ENCODE data around the gene PLEKHG4B. TPM values are rescaled to one million over a fixed set of nuclear protein-coding genes. Genes with fewer than 3 reads are reported as not detected.

The PLEKHG4B gene
- total and polyA plus RNA-seq, 2 donors from 2014 or later = 0.13 to 0.37 TPM

- H3K9ac ChIP-seq (ENCODE audit: low read length in 3 of 3) = no peak overlapping the region
- peak overlapping the region in 1 of 3 donors; percentile 32 for H3K4me3 ChIP-seq (ENCODE audit: low read length in 3 of 3)
- no peaks in the 10 kb centered on the region for H3K36me3 ChIP-seq (ENCODE audit: control insufficient read depth in 2 of 3, insufficient read depth in 3 of 3, low read length in 3 of 3)
- DNase-seq (peak in 4 of 5 donors; percentile 66 to 83 (median 74)), FAIRE-seq (no peak)
- intact Hi-C loops (cut with DNase I) = no loop called here
- H3K27me3 ChIP-seq (ENCODE audit: control insufficient read depth, insufficient read depth, low read length) = no peaks in the 10 kb centered on the region
- no peak for TF ChIP-seq CTCF (IDR thresholded peaks at IDR 0.05; ENCODE audit: borderline replicate concordance, extremely low read depth, insufficient read depth)
- no peak overlapping the region for H3K27ac ChIP-seq (ENCODE audit: low read depth in 2 of 2, low read length in 2 of 2)
- H3K4me1 ChIP-seq (ENCODE audit: control insufficient read depth in 2 of 3, insufficient read depth in 2 of 3, low read depth in 1 of 3, low read length in 3 of 3) = no peaks in the 10 kb centered on the region
- H3K9me3 ChIP-seq (ENCODE audit: control insufficient read depth in 2 of 3, insufficient read depth in 1 of 3, low read length in 3 of 3) = no peaks in the 10 kb centered on the region
Observed at GRCh38 chr5:53381-54174, 38.4 kb upstream of the PLEKHG4B start.

GRCh38 chr5:54175-54730 is 37.7 kb upstream of the PLEKHG4B start:
- Histone ChIP-seq H3K4me1 (ENCODE audit: control insufficient read depth in 2 of 3, insufficient read depth in 2 of 3, low read depth in 1 of 3, low read length in 3 of 3) (no peaks in the 10 kb centered on the region), H3K4me3 (ENCODE audit: low read length in 3 of 3) (peak overlapping the region in 1 of 3 donors; percentile 32), H3K27ac (ENCODE audit: low read depth in 2 of 2, low read length in 2 of 2) (no peak overlapping the region), H3K27me3 (ENCODE audit: control insufficient read depth, insufficient read depth, low read length) (no peaks in the 10 kb centered on the region), H3K9me3 (ENCODE audit: control insufficient read depth in 2 of 3, insufficient read depth in 1 of 3, low read length in 3 of 3) (no peaks in the 10 kb centered on the region), H3K9ac (ENCODE audit: low read length in 3 of 3) (no peak overlapping the region), H3K36me3 (ENCODE audit: control insufficient read depth in 2 of 3, insufficient read depth in 3 of 3, low read length in 3 of 3) (no peaks in the 10 kb centered on the region)
- no peak for TF ChIP-seq CTCF (IDR thresholded peaks at IDR 0.05; ENCODE audit: borderline replicate concordance, extremely low read depth, insufficient read depth)
- no peak for FAIRE-seq
- peak in 1 of 5 donors; percentile 42 for DNase-seq
- intact Hi-C loops (cut with DNase I) = no loop called here

- H3K4me3 ChIP-seq (ENCODE audit: low read length in 3 of 3) = no peak overlapping the region
- H3K27me3 ChIP-seq (ENCODE audit: control insufficient read depth, insufficient read depth, low read length) = no peaks in the 10 kb centered on the region
- no peak overlapping the region for H3K9ac ChIP-seq (ENCODE audit: low read length in 3 of 3)
- intact Hi-C loops (cut with DNase I) = no loop called here
- DNase-seq = no peak
- H3K9me3 ChIP-seq (ENCODE audit: control insufficient read depth in 2 of 3, insufficient read depth in 1 of 3, low read length in 3 of 3) = no peaks in the 10 kb centered on the region
- no peak overlapping the region for H3K27ac ChIP-seq (ENCODE audit: low read depth in 2 of 2, low read length in 2 of 2)
- no peaks in the 10 kb centered on the region for H3K36me3 ChIP-seq (ENCODE audit: control insufficient read depth in 2 of 3, insufficient read depth in 3 of 3, low read length in 3 of 3)
- FAIRE-seq = no peak
- no peak for TF ChIP-seq CTCF (IDR thresholded peaks at IDR 0.05; ENCODE audit: borderline replicate concordance, extremely low read depth, insufficient read depth)
- no peaks in the 10 kb centered on the region for H3K4me1 ChIP-seq (ENCODE audit: control insufficient read depth in 2 of 3, insufficient read depth in 2 of 3, low read depth in 1 of 3, low read length in 3 of 3)
Observed at GRCh38 chr5:54876-55569, 36.9 kb upstream of the PLEKHG4B start.
